ENCODE data around the gene TRABD2B. TPM values are rescaled to one million over a fixed set of nuclear protein-coding genes. Genes with fewer than 3 reads are reported as not detected.

Gene TRABD2B
- polyA plus RNA-seq, 4 donors, result under 0.01 to 2.6 (median 2.2) TPM; not detected in 1

DNA sequence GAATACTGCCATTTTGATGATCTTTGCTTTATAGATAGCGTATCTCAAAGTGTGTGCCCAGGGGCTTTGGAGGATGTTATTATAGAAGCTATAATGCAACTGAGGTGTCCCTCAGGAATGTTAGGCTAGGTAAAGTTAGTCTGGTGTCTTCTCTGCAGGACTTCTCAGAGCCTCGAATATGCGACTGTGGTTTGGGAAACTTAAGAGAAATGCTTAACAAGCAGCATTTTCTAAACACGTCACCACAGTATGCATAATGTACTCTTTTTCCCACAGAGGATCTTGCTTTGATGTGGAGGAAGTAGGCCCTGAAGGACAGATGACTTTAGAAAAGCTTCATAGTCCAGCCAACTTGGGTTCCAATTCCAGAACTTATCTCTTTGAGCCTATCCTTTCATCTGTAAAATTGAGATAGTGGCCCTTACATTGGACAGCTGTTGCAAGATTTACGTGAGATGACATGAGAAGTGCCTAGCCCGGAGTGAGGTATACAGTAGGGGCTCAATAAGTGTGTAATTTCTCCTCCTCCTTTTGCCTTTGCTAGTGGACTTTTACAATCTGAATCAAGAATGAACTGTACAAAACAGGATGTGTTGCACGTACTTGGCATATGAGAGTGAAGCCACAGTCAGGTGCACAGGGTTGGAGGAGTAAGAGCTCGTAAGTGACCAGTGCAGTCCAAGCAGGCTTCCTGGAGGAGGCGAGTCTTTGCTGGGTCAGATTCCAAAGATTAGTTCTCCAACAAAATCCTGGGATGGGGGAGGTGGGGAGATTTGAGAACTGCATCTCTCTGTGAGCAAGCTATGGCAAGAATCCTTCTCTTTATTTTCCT is 29.7 kb upstream of the TRABD2B start:
- Histone ChIP-seq H3K27ac (ENCODE audit: low read depth in 1 of 3, low read length in 2 of 3) (peak overlapping the region in 1 of 3 donors; percentile 68), H3K27me3 (ENCODE audit: control insufficient read depth in 3 of 3, insufficient read depth in 3 of 3, low read length in 3 of 3) (no peaks in the 10 kb centered on the region), H3K4me3 (ENCODE audit: low read depth in 1 of 3, low read length in 3 of 3) (no peak overlapping the region), H3K4me1 (ENCODE audit: control insufficient read depth in 3 of 3, insufficient read depth in 2 of 3, low read depth in 1 of 3, low read length in 2 of 3) (peaks cover 0 to 15% (median 0%) of the 10 kb centered on the region in 3 donors), H3K36me3 (ENCODE audit: control insufficient read depth in 3 of 3, insufficient read depth in 2 of 3, low read depth in 1 of 3, low read length in 3 of 3) (no peaks in the 10 kb centered on the region), H3K9me3 (ENCODE audit: control insufficient read depth in 2 of 2, insufficient read depth in 1 of 2, low read depth in 1 of 2, low read length in 1 of 2) (no peaks in the 10 kb centered on the region)
- no peak for FAIRE-seq
- 89 to 91% (median 90%) methylated on average over 9 of the region's 9 CpGs for WGBS, 3 donors
- DNase-seq, result no peak

DNA sequence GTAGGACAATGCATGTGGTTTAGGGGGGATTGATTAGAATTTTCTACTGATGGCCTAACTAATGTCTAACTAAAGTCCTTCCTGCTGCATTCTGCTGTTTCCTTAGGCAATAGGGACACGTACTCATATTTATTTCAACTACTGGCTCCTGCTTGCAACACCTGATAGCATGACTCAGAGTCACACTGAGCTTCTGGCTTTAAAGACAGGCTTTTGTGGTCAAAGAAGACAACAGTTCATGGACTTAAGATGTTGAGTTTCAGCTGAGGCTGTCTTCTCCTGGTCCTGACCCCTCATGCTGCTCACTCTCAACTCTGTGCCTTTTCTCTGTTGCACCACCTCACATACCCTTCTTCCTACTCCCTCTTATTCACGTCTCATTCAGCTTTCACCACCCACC is 29.1 kb upstream of the TRABD2B start:
- Histone ChIP-seq H3K9me3 (ENCODE audit: control insufficient read depth in 2 of 2, insufficient read depth in 1 of 2, low read depth in 1 of 2, low read length in 1 of 2) (no peaks in the 10 kb centered on the region), H3K27me3 (ENCODE audit: control insufficient read depth in 3 of 3, insufficient read depth in 3 of 3, low read length in 3 of 3) (no peaks in the 10 kb centered on the region), H3K4me3 (ENCODE audit: low read depth in 1 of 3, low read length in 3 of 3) (no peak overlapping the region), H3K27ac (ENCODE audit: low read depth in 1 of 3, low read length in 2 of 3) (peak overlapping the region in 1 of 3 donors; percentile 68), H3K36me3 (ENCODE audit: control insufficient read depth in 3 of 3, insufficient read depth in 2 of 3, low read depth in 1 of 3, low read length in 3 of 3) (no peaks in the 10 kb centered on the region), H3K4me1 (ENCODE audit: control insufficient read depth in 3 of 3, insufficient read depth in 2 of 3, low read depth in 1 of 3, low read length in 2 of 3) (peaks cover 0 to 15% (median 0%) of the 10 kb centered on the region in 3 donors)
- FAIRE-seq (no peak), DNase-seq (peak in 1 of 2 donors; percentile 70)
- WGBS, 3 donors, result 75 to 87% (median 80%) methylated on average over 2 of the region's 2 CpGs

GRCh38 chr1:48025076-48025475 is 27.9 kb upstream of the TRABD2B start:
- H3K27ac ChIP-seq (ENCODE audit: low read depth in 1 of 3, low read length in 2 of 3), result no peak overlapping the region
- DNase-seq, result peak in 1 of 2 donors; percentile 7
- H3K4me1 ChIP-seq (ENCODE audit: control insufficient read depth in 3 of 3, insufficient read depth in 2 of 3, low read depth in 1 of 3, low read length in 2 of 3), result peaks cover 0 to 15% (median 0%) of the 10 kb centered on the region in 3 donors
- H3K4me3 ChIP-seq (ENCODE audit: low read depth in 1 of 3, low read length in 3 of 3), result no peak overlapping the region
- no peaks in the 10 kb centered on the region for H3K9me3 ChIP-seq (ENCODE audit: control insufficient read depth in 2 of 2, insufficient read depth in 1 of 2, low read depth in 1 of 2, low read length in 1 of 2)
- FAIRE-seq, result no peak
- no peaks in the 10 kb centered on the region for H3K36me3 ChIP-seq (ENCODE audit: control insufficient read depth in 3 of 3, insufficient read depth in 2 of 3, low read depth in 1 of 3, low read length in 3 of 3)
- no peaks in the 10 kb centered on the region for H3K27me3 ChIP-seq (ENCODE audit: control insufficient read depth in 3 of 3, insufficient read depth in 3 of 3, low read length in 3 of 3)

GRCh38 chr1:48023488-48023887 is 26.3 kb upstream of the TRABD2B start:
- Histone ChIP-seq H3K27ac (ENCODE audit: low read depth in 1 of 3, low read length in 2 of 3) (no peak overlapping the region), H3K27me3 (ENCODE audit: control insufficient read depth in 3 of 3, insufficient read depth in 3 of 3, low read length in 3 of 3) (no peaks in the 10 kb centered on the region), H3K9me3 (ENCODE audit: control insufficient read depth in 2 of 2, insufficient read depth in 1 of 2, low read depth in 1 of 2, low read length in 1 of 2) (no peaks in the 10 kb centered on the region), H3K4me1 (ENCODE audit: control insufficient read depth in 3 of 3, insufficient read depth in 2 of 3, low read depth in 1 of 3, low read length in 2 of 3) (peaks cover 0 to 15% (median 0%) of the 10 kb centered on the region in 3 donors), H3K36me3 (ENCODE audit: control insufficient read depth in 3 of 3, insufficient read depth in 2 of 3, low read depth in 1 of 3, low read length in 3 of 3) (no peaks in the 10 kb centered on the region), H3K4me3 (ENCODE audit: low read depth in 1 of 3, low read length in 3 of 3) (no peak overlapping the region)
- no peak for FAIRE-seq
- 86 to 89% (median 88%) methylated on average over 6 of the region's 6 CpGs for WGBS, 3 donors
- no peak for DNase-seq

DNA sequence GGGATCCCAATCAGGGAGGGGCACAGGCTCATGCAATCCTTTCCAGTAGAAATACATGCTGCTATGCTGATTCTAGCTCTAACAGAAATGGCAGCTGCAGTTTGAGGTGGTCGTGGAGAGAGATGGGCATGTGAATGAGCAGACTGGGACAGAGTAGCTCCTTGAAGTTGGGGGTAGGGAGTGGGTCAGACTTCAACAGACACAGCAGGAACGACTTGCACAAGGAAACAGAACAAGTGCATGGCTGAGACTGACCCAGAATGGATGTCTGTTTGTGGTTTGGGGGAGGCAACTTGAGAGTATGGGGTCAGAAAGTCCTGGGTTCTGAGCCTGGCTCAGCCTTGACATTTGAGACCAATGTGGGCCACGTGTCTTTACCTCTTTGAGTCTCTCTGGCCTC is 25.1 kb upstream of the TRABD2B start:
- DNase-seq, result no peak
- Histone ChIP-seq H3K9me3 (ENCODE audit: control insufficient read depth in 2 of 2, insufficient read depth in 1 of 2, low read depth in 1 of 2, low read length in 1 of 2) (no peaks in the 10 kb centered on the region), H3K27me3 (ENCODE audit: control insufficient read depth in 3 of 3, insufficient read depth in 3 of 3, low read length in 3 of 3) (no peaks in the 10 kb centered on the region), H3K4me3 (ENCODE audit: low read depth in 1 of 3, low read length in 3 of 3) (no peak overlapping the region), H3K36me3 (ENCODE audit: control insufficient read depth in 3 of 3, insufficient read depth in 2 of 3, low read depth in 1 of 3, low read length in 3 of 3) (no peaks in the 10 kb centered on the region), H3K4me1 (ENCODE audit: control insufficient read depth in 3 of 3, insufficient read depth in 2 of 3, low read depth in 1 of 3, low read length in 2 of 3) (peaks cover 0 to 18% (median 0%) of the 10 kb centered on the region in 3 donors), H3K27ac (ENCODE audit: low read depth in 1 of 3, low read length in 2 of 3) (no peak overlapping the region)
- WGBS, 3 donors, result 53 to 75% (median 66%) methylated on average over 3 of the region's 3 CpGs
- FAIRE-seq, result no peak

DNA sequence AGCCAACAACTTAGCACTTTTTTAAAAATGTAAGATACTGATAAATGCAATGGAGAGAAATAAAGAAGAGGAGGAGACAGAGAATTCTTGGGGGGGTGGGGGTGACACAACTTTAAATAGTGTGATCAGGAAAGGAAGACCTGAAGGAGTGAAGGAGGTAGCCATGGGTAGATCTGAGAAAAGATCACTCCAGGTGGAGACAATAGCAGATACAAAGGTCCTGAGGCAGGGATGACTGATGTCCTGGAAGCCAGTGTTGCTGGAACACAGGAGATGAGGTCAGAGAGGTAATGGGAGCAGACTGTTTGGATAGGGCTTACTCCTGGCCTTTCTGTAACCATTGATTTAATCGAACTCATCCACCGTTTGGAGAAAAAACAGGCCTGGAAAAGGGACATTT is 24.6 kb upstream of the TRABD2B start:
- no peak overlapping the region for H3K4me3 ChIP-seq (ENCODE audit: low read depth in 1 of 3, low read length in 3 of 3)
- DNase-seq (no peak), FAIRE-seq (no peak)
- no peak overlapping the region for H3K27ac ChIP-seq (ENCODE audit: low read depth in 1 of 3, low read length in 2 of 3)
- no peaks in the 10 kb centered on the region for H3K36me3 ChIP-seq (ENCODE audit: control insufficient read depth in 3 of 3, insufficient read depth in 2 of 3, low read depth in 1 of 3, low read length in 3 of 3)
- WGBS, 3 donors, result 64 to 71% (median 64%) methylated on average over 2 of the region's 2 CpGs
- no peaks in the 10 kb centered on the region for H3K27me3 ChIP-seq (ENCODE audit: control insufficient read depth in 3 of 3, insufficient read depth in 3 of 3, low read length in 3 of 3)
- H3K4me1 ChIP-seq (ENCODE audit: control insufficient read depth in 3 of 3, insufficient read depth in 2 of 3, low read depth in 1 of 3, low read length in 2 of 3), result peaks cover 0 to 14% (median 0%) of the 10 kb centered on the region in 3 donors
- no peaks in the 10 kb centered on the region for H3K9me3 ChIP-seq (ENCODE audit: control insufficient read depth in 2 of 2, insufficient read depth in 1 of 2, low read depth in 1 of 2, low read length in 1 of 2)

GRCh38 chr1:48019714-48020315 is 22.6 kb upstream of the TRABD2B start:
- DNase-seq (no peak), FAIRE-seq (no peak)
- WGBS, 3 donors, result 65 to 85% (median 82%) methylated on average over 6 of the region's 6 CpGs
- Histone ChIP-seq H3K4me1 (ENCODE audit: control insufficient read depth in 3 of 3, insufficient read depth in 2 of 3, low read depth in 1 of 3, low read length in 2 of 3) (peaks cover 0 to 8% (median 0%) of the 10 kb centered on the region in 3 donors), H3K4me3 (ENCODE audit: low read depth in 1 of 3, low read length in 3 of 3) (no peak overlapping the region), H3K27me3 (ENCODE audit: control insufficient read depth in 3 of 3, insufficient read depth in 3 of 3, low read length in 3 of 3) (no peaks in the 10 kb centered on the region), H3K9me3 (ENCODE audit: control insufficient read depth in 2 of 2, insufficient read depth in 1 of 2, low read depth in 1 of 2, low read length in 1 of 2) (no peaks in the 10 kb centered on the region), H3K27ac (ENCODE audit: low read depth in 1 of 3, low read length in 2 of 3) (no peak overlapping the region), H3K36me3 (ENCODE audit: control insufficient read depth in 3 of 3, insufficient read depth in 2 of 3, low read depth in 1 of 3, low read length in 3 of 3) (no peaks in the 10 kb centered on the region)

- no peak for FAIRE-seq
- 80 to 95% (median 91%) methylated on average over 5 of the region's 5 CpGs for WGBS, 3 donors
- H3K27me3 ChIP-seq (ENCODE audit: control insufficient read depth in 3 of 3, insufficient read depth in 3 of 3, low read length in 3 of 3), result no peaks in the 10 kb centered on the region
- no peaks in the 10 kb centered on the region for H3K36me3 ChIP-seq (ENCODE audit: control insufficient read depth in 3 of 3, insufficient read depth in 2 of 3, low read depth in 1 of 3, low read length in 3 of 3)
- DNase-seq, result no peak
- H3K27ac ChIP-seq (ENCODE audit: low read depth in 1 of 3, low read length in 2 of 3), result peak overlapping the region in 1 of 3 donors; percentile 19
- H3K4me1 ChIP-seq (ENCODE audit: control insufficient read depth in 3 of 3, insufficient read depth in 2 of 3, low read depth in 1 of 3, low read length in 2 of 3), result peaks cover 0 to 5% (median 0%) of the 10 kb centered on the region in 3 donors
- no peaks in the 10 kb centered on the region for H3K9me3 ChIP-seq (ENCODE audit: control insufficient read depth in 2 of 2, insufficient read depth in 1 of 2, low read depth in 1 of 2, low read length in 1 of 2)
- no peak overlapping the region for H3K4me3 ChIP-seq (ENCODE audit: low read depth in 1 of 3, low read length in 3 of 3)
Observed at GRCh38 chr1:48018799-48019198, 21.6 kb upstream of the TRABD2B start.

Measured in small intestine (tissue), 7 donors.